ENCODE measurements around the gene JPT2.
"Not testable (repeated sequence)": the region's sequence is repeated elsewhere in the genome, so short reads cannot be mapped to it uniquely, and the experiment has no call there.

DNA sequence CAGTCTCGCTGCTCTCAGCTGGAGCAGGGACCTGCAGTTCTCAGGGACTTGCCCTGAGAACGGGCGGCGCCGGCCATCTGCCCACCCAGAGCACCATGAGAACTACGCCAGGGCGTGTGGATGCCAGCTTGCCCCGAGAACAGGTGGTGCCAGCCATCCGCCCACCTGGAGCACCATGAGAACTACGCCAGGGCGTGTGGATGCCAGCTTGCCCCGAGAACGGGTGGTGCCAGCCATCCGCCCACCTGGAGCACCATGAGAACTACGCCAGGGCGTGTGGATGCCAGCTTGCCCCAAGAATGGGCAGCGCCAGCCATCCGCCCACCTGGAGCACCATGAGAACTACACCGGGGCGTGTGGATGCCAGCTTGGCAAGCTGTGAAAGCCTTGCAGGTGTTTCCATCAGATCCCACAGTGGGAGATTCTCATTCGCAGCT is 54.5 kb downstream of the JPT2 start:
- TF ChIP-seq NFE2L2 (conservative IDR thresholded peaks at IDR 0.05; ENCODE audit: low read length); RAD21 (conservative IDR thresholded peaks at IDR 0.05 in 1 of 2, IDR thresholded peaks at IDR 0.05 in 1 of 2); CHD2 (IDR thresholded peaks at IDR 0.05; ENCODE audit: low read length, partially characterized antibody): not testable (repeated sequence)
- TF ChIP-seq, protein P1, sequence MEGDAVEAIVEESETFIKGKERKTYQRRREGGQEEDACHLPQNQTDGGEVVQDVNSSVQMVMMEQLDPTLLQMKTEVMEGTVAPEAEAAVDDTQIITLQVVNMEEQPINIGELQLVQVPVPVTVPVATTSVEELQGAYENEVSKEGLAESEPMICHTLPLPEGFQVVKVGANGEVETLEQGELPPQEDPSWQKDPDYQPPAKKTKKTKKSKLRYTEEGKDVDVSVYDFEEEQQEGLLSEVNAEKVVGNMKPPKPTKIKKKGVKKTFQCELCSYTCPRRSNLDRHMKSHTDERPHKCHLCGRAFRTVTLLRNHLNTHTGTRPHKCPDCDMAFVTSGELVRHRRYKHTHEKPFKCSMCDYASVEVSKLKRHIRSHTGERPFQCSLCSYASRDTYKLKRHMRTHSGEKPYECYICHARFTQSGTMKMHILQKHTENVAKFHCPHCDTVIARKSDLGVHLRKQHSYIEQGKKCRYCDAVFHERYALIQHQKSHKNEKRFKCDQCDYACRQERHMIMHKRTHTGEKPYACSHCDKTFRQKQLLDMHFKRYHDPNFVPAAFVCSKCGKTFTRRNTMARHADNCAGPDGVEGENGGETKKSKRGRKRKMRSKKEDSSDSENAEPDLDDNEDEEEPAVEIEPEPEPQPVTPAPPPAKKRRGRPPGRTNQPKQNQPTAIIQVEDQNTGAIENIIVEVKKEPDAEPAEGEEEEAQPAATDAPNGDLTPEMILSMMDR (IDR thresholded peaks at IDR 0.05), result not testable (repeated sequence)
- TF ChIP-seq, protein P2, sequence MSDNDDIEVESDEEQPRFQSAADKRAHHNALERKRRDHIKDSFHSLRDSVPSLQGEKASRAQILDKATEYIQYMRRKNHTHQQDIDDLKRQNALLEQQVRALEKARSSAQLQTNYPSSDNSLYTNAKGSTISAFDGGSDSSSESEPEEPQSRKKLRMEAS (IDR thresholded peaks at IDR 0.05), result not testable (repeated sequence)
- TF ChIP-seq, protein P3, sequence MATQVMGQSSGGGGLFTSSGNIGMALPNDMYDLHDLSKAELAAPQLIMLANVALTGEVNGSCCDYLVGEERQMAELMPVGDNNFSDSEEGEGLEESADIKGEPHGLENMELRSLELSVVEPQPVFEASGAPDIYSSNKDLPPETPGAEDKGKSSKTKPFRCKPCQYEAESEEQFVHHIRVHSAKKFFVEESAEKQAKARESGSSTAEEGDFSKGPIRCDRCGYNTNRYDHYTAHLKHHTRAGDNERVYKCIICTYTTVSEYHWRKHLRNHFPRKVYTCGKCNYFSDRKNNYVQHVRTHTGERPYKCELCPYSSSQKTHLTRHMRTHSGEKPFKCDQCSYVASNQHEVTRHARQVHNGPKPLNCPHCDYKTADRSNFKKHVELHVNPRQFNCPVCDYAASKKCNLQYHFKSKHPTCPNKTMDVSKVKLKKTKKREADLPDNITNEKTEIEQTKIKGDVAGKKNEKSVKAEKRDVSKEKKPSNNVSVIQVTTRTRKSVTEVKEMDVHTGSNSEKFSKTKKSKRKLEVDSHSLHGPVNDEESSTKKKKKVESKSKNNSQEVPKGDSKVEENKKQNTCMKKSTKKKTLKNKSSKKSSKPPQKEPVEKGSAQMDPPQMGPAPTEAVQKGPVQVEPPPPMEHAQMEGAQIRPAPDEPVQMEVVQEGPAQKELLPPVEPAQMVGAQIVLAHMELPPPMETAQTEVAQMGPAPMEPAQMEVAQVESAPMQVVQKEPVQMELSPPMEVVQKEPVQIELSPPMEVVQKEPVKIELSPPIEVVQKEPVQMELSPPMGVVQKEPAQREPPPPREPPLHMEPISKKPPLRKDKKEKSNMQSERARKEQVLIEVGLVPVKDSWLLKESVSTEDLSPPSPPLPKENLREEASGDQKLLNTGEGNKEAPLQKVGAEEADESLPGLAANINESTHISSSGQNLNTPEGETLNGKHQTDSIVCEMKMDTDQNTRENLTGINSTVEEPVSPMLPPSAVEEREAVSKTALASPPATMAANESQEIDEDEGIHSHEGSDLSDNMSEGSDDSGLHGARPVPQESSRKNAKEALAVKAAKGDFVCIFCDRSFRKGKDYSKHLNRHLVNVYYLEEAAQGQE (IDR thresholded peaks at IDR 0.05), result not testable (repeated sequence)
